Endothelial cell (in vitro differentiated cells): Measurements from ENCODE around the gene GRHL1. TPM values are rescaled to one million over a fixed set of nuclear protein-coding genes. Genes with fewer than 3 reads are reported as not detected.

ENCODE experiments used
- DNase-seq: peaks from one replicate; pipeline ENCODE4 v3.0.0; 2021; ENCODE audit warnings: low spot score
- H3K27ac Mint-ChIP-seq: one replicate; pipeline ENCODE4 v1.8.0; 2021; ENCODE audit warnings: mixed read lengths, inconsistent platforms; ENCODE audit not compliant: unreplicated experiment
- H3K27me3 Mint-ChIP-seq: one replicate; pipeline ENCODE4 v1.8.0; 2021; ENCODE audit warnings: mild to moderate bottlenecking, moderate library complexity, mixed read lengths, inconsistent platforms; ENCODE audit not compliant: unreplicated experiment
- H3K36me3 Mint-ChIP-seq: one replicate; pipeline ENCODE4 v1.8.0; 2021; ENCODE audit warnings: mild to moderate bottlenecking, low read depth, mixed read lengths, inconsistent platforms; ENCODE audit not compliant: unreplicated experiment
- H3K4me1 Mint-ChIP-seq: one replicate; pipeline ENCODE4 v1.8.0; 2021; ENCODE audit warnings: mild to moderate bottlenecking, mixed read lengths, inconsistent platforms; ENCODE audit not compliant: unreplicated experiment
- H3K4me3 Mint-ChIP-seq: one replicate; pipeline ENCODE4 v1.8.0; 2021; ENCODE audit warnings: mild to moderate bottlenecking, mixed read lengths, inconsistent platforms; ENCODE audit not compliant: unreplicated experiment
- H3K9me3 Mint-ChIP-seq: one replicate; pipeline ENCODE4 v1.8.0; 2021; ENCODE audit warnings: mixed read lengths, inconsistent platforms; ENCODE audit not compliant: unreplicated experiment
- total RNA-seq: library from RNA; stranded (reverse); fragmentation: NEBNext Ultra II Directional; extraction: Animal tissue kit (Norgen Biotek cat#: 25700); gene quantifications from one replicate; pipeline ENCODE4 v1.2.1, GENCODE V29; 2021; ENCODE audit not compliant: unreplicated experiment
- TF ChIP-seq, protein P1 (sequence below): fragments of 200-600 bp; sonication (generic); IDR thresholded peaks from one replicate; pipeline ENCODE4 v1.5.0; 2021; ENCODE audit warnings: antibody characterized with exemption; ENCODE audit not compliant: unreplicated experiment

The GRHL1 gene
- total RNA-seq, 1 donor from 2014 or later, result 1.7 TPM

DNA sequence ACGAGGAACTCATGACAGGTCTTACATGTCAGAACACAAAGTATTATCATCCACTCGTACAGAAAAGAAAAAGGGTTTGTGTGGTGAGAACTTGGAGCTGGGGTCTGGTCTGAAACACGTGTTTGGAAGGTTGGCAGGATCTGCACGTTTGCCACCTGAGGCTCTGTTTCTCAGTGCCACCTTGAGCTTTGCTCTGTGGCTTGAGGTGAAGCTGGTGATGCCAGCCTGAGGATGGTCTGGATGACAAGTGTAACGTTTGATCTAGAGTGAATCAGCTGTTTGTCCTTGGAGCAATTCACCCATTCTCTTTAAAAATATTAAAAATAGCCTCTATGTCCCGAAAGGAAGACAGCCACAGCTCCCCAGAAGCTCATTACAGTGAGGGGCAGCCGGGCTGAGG lies 46.4 kb downstream of the GRHL1 start:
- no peak overlapping the region for H3K4me3 Mint-ChIP-seq

DNA sequence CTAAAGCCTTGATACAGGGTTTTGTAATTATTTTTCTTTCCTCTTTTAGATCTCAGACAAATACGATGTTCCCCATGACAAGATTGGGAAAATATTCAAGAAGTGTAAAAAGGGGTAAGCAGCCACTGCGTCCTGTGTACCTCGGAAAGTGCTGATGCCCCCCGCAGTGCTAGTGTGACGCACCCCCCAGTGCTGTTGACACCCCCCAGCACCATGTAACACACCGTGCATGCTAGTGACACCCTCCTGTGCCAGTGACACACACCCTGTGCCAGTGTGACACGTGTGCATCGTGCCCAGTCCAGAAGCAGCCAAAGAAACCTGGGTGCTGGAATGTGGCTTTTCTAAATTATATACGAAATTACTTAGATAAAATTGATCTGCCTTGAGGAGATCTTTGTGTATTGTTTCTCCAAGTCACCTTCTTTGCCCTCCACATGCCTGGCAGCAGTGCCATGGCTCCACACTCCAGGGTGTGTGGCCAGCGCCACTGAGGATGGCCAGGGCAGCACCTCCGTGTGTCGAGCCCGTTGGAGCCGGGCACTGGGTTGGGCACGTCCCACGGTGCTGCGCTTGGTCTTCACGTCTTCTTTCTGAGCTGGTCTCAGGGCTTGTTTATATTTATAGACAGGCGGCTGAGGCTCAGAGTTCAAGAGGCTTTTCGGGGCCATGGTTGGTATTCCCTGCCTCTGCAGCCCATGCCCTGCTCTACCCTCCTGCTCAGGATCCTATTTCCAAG lies 47.6 kb downstream of the GRHL1 start:
- peaks cover 17% of the 10 kb centered on the region for H3K4me1 Mint-ChIP-seq
- H3K27ac Mint-ChIP-seq, result no peak overlapping the region
- DNase-seq, result no peak
- TF ChIP-seq, protein P1, sequence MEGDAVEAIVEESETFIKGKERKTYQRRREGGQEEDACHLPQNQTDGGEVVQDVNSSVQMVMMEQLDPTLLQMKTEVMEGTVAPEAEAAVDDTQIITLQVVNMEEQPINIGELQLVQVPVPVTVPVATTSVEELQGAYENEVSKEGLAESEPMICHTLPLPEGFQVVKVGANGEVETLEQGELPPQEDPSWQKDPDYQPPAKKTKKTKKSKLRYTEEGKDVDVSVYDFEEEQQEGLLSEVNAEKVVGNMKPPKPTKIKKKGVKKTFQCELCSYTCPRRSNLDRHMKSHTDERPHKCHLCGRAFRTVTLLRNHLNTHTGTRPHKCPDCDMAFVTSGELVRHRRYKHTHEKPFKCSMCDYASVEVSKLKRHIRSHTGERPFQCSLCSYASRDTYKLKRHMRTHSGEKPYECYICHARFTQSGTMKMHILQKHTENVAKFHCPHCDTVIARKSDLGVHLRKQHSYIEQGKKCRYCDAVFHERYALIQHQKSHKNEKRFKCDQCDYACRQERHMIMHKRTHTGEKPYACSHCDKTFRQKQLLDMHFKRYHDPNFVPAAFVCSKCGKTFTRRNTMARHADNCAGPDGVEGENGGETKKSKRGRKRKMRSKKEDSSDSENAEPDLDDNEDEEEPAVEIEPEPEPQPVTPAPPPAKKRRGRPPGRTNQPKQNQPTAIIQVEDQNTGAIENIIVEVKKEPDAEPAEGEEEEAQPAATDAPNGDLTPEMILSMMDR, result no peak
- peaks cover 5% of the 10 kb centered on the region for H3K27me3 Mint-ChIP-seq
- H3K9me3 Mint-ChIP-seq, result no peaks in the 10 kb centered on the region
- H3K36me3 Mint-ChIP-seq, result peaks cover 4% of the 10 kb centered on the region
- H3K4me3 Mint-ChIP-seq, result no peak overlapping the region

More for the DNA sequence above, 46.4 kb downstream of the GRHL1 start:
- Mint-ChIP-seq H3K27me3 (peaks cover 5% of the 10 kb centered on the region), H3K36me3 (peaks cover 4% of the 10 kb centered on the region), H3K9me3 (no peaks in the 10 kb centered on the region), H3K4me1 (peaks cover 19% of the 10 kb centered on the region), H3K27ac (no peak overlapping the region)
- no peak for DNase-seq
- TF ChIP-seq, protein P1, result no peak

DNA sequence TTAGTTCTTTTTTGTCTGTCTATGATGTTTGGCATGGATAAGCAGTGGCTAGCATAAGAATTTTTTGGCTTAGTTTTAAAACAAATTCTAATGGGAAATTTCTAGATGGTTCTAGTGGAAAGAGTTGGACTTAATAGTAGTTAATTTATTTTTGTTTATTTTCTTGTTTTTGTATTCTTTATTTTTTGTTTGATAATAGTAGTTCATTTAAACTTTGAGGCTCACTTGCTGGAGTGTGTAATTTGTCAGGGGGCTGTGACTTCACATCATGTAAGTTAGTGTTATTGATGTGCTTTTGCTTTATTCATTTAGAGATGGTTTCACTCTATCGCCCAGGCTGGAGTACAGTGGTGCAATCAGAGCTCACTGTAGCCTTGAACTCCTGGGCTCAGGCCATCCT lies 48.2 kb downstream of the GRHL1 start:
- H3K4me3 Mint-ChIP-seq, result no peak overlapping the region
- peaks cover 2% of the 10 kb centered on the region for H3K36me3 Mint-ChIP-seq
- H3K27me3 Mint-ChIP-seq, result peaks cover 8% of the 10 kb centered on the region
- no peak for DNase-seq
- H3K27ac Mint-ChIP-seq, result no peak overlapping the region
- peaks cover 14% of the 10 kb centered on the region for H3K4me1 Mint-ChIP-seq
- no peaks in the 10 kb centered on the region for H3K9me3 Mint-ChIP-seq
- TF ChIP-seq, protein P1, result no peak

DNA sequence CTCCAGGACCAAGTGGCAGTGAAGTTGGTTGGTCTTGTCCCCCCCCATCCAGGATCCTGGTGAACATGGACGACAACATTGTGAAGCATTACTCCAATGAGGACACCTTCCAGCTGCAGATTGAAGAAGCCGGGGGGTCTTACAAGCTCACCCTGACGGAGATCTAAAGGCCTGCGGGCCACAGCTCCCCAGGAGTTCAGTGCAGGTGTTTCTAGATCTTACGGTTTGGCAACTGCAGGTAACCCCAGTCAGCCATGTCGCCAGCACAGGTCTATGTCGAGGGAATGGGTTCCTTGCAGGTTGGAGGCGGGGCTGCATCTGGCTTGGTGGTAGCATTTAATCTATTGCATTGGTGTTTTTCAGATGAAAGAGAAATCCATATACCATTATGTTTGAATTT lies 49.0 kb downstream of the GRHL1 start:
- TF ChIP-seq, protein P1, result no peak
- no peaks in the 10 kb centered on the region for H3K9me3 Mint-ChIP-seq
- no peaks in the 10 kb centered on the region for H3K36me3 Mint-ChIP-seq
- no peak overlapping the region for H3K27ac Mint-ChIP-seq
- H3K4me1 Mint-ChIP-seq, result peaks cover 7% of the 10 kb centered on the region
- peaks cover 4% of the 10 kb centered on the region for H3K27me3 Mint-ChIP-seq
- H3K4me3 Mint-ChIP-seq, result no peak overlapping the region
- no peak for DNase-seq

DNA sequence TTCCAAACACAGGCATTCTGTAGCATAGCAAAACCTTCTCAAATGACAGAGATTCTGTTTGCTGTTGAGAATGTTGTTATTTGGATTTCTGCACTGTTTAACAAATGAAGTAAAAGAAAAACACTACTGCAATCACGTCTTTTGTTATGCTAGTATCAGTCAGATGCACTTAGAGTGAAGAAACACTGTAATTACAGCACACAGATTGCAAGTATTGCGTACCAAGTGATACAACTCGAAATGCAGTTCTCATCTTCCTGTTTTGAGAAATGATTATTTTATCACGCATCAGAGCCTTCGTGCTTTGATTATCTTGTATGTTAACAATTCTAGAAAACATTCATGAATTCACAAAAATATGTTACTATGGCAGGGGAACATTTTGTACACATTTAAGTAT lies 50.1 kb downstream of the GRHL1 start:
- H3K9me3 Mint-ChIP-seq, result no peaks in the 10 kb centered on the region
- TF ChIP-seq, protein P1, result no peak
- H3K27ac Mint-ChIP-seq, result no peak overlapping the region
- DNase-seq, result no peak
- no peaks in the 10 kb centered on the region for H3K4me1 Mint-ChIP-seq
- no peaks in the 10 kb centered on the region for H3K36me3 Mint-ChIP-seq
- peaks cover 4% of the 10 kb centered on the region for H3K27me3 Mint-ChIP-seq
- H3K4me3 Mint-ChIP-seq, result no peak overlapping the region
